Measurements from ENCODE around the gene CLDN5.

DNA sequence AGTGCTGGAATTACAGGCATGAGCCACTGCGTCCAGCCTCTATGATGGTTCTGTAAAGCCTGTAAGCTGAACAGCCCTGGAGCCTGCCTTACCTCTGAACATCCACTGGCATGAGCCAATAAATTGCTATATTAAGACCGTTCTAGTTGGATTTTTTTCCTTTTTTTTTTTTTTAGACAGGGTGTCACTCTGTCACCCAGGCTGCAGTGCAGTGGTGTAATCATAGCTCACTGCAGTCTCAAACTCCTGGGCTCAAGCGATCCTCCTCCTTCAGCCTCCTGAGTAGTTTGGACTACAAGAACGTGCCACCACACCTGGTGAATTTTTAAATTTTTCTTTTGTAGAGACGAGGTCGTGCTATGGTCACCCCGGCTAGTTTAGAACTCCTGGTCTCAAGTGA is 26.2 kb upstream of the CLDN5 start:
- TF ChIP-seq CTCF (IDR thresholded peaks at IDR 0.05; ENCODE audit: borderline replicate concordance, extremely low read depth, low read length, poor library complexity, severe bottlenecking), result no peak
- TF ChIP-seq EZH2 (IDR thresholded peaks at IDR 0.05; ENCODE audit: borderline replicate concordance, low read depth, low read length, severe bottlenecking), result no peak

Measured in DND-41 (cell line).